ENCODE results near the gene ALX3. TPM values are rescaled to one million over a fixed set of nuclear protein-coding genes. Genes with fewer than 3 reads are reported as not detected.

Gene ALX3
- total RNA-seq, 1 donor from 2014 or later = not detected

DNA sequence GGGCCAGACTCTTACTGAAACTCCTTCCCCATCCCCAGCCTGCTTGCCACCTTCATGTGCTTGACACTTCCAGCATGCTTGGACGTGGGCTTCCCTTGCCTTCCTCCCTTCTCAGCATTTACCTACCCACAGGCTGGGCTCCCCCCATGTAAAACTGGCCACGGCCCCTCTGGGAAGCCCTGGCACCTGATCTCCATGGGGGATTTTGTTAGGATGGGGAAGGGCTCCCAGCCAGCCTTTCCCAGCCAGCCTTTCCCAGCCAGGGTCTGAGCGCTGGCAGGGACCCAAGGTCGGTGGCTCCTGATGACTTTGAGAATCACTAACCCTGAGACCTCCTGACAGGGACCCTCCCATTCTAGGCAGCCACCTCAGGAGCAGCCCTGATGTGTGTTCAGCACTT is 6.7 kb downstream of the ALX3 start:
- H3K9ac ChIP-seq (ENCODE audit: low read length) = no peak overlapping the region
- peaks cover 17% of the 10 kb centered on the region for H3K36me3 Mint-ChIP-seq (ENCODE audit: low read depth, unreplicated experiment)
- no peak overlapping the region for H3K4me2 ChIP-seq (ENCODE audit: low read length)
- no peaks in the 10 kb centered on the region for H3K36me3 ChIP-seq (ENCODE audit: insufficient read depth, low read length)
- H3K27ac Mint-ChIP-seq (ENCODE audit: unreplicated experiment) = no peak overlapping the region
- peaks cover 35% of the 10 kb centered on the region for H4K20me1 ChIP-seq (ENCODE audit: insufficient read depth, low read length)
- peaks cover 8% of the 10 kb centered on the region for H3K9me3 Mint-ChIP-seq (ENCODE audit: unreplicated experiment)
- H3K4me1 Mint-ChIP-seq (ENCODE audit: low read depth, unreplicated experiment) = peaks cover 23% of the 10 kb centered on the region
- FAIRE-seq (no peak), DNase-seq (ENCODE audit: low read depth) (no peak)
- H3K4me1 ChIP-seq (ENCODE audit: insufficient read depth, low read length) = peaks cover 5% of the 10 kb centered on the region
- H2AFZ ChIP-seq (ENCODE audit: low read depth, low read length) = no peak overlapping the region
- no peaks in the 10 kb centered on the region for H3K9me3 ChIP-seq (ENCODE audit: insufficient read depth, low read depth, low read length)
- no peak overlapping the region for H3K4me3 Mint-ChIP-seq (ENCODE audit: unreplicated experiment)
- H3K4me3 ChIP-seq (ENCODE audit: insufficient read depth, low read depth, low read length) = no peak overlapping the region
- no peak overlapping the region for H3K27ac ChIP-seq (ENCODE audit: low read depth, low read length)
- no peak for TF ChIP-seq EZH2 (IDR thresholded peaks at IDR 0.05; ENCODE audit: insufficient read depth, low read length)
- TF ChIP-seq, protein P1, sequence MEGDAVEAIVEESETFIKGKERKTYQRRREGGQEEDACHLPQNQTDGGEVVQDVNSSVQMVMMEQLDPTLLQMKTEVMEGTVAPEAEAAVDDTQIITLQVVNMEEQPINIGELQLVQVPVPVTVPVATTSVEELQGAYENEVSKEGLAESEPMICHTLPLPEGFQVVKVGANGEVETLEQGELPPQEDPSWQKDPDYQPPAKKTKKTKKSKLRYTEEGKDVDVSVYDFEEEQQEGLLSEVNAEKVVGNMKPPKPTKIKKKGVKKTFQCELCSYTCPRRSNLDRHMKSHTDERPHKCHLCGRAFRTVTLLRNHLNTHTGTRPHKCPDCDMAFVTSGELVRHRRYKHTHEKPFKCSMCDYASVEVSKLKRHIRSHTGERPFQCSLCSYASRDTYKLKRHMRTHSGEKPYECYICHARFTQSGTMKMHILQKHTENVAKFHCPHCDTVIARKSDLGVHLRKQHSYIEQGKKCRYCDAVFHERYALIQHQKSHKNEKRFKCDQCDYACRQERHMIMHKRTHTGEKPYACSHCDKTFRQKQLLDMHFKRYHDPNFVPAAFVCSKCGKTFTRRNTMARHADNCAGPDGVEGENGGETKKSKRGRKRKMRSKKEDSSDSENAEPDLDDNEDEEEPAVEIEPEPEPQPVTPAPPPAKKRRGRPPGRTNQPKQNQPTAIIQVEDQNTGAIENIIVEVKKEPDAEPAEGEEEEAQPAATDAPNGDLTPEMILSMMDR (IDR thresholded peaks at IDR 0.05; ENCODE audit: insufficient read depth, low read depth, low read length) = no peak
- H3K79me2 ChIP-seq (ENCODE audit: insufficient read depth, low read length) = no peaks in the 10 kb centered on the region
- H3K27me3 Mint-ChIP-seq (ENCODE audit: low read depth, unreplicated experiment) = peaks cover 48% of the 10 kb centered on the region
- peaks cover 26% of the 10 kb centered on the region for H3K27me3 ChIP-seq (ENCODE audit: insufficient read depth, low read length)

DNA sequence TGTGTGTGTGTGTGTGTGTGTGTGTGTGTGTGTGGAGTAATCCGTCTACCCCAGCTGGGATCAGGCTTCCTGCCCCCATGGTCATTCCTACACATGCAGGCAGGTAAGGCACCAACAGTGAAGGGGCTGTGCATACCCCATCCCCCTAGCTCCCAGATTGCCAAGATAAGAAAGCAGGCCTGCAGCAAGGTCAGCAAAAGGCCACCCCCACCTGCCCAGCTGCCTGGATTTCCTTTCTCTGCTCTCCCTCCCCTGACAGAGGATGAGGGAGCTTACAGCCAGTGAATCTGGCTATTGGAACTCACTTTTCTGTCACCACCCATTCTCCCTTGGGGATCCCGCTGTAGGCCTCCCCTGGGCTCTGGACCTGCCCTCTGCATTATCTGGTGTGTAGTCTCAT is 7.9 kb downstream of the ALX3 start:
- TF ChIP-seq EZH2 (IDR thresholded peaks at IDR 0.05; ENCODE audit: insufficient read depth, low read length) = no peak
- TF ChIP-seq, protein P1 (IDR thresholded peaks at IDR 0.05; ENCODE audit: insufficient read depth, low read depth, low read length) = no peak
- no peak for DNase-seq (ENCODE audit: low read depth)
- H3K4me1 ChIP-seq (ENCODE audit: insufficient read depth, low read length) = peaks cover 5% of the 10 kb centered on the region
- peaks cover 39% of the 10 kb centered on the region for H3K27me3 Mint-ChIP-seq (ENCODE audit: low read depth, unreplicated experiment)
- no peak overlapping the region for H3K27ac Mint-ChIP-seq (ENCODE audit: unreplicated experiment)
- no peaks in the 10 kb centered on the region for H3K9me3 ChIP-seq (ENCODE audit: insufficient read depth, low read depth, low read length)
- H3K9me3 Mint-ChIP-seq (ENCODE audit: unreplicated experiment) = peaks cover 6% of the 10 kb centered on the region
- peaks cover 14% of the 10 kb centered on the region for H3K27me3 ChIP-seq (ENCODE audit: insufficient read depth, low read length)
- no peaks in the 10 kb centered on the region for H3K79me2 ChIP-seq (ENCODE audit: insufficient read depth, low read length)
- H3K36me3 ChIP-seq (ENCODE audit: insufficient read depth, low read length) = peaks cover 3% of the 10 kb centered on the region
- no peak overlapping the region for H2AFZ ChIP-seq (ENCODE audit: low read depth, low read length)
- FAIRE-seq = no peak
- H3K27ac ChIP-seq (ENCODE audit: low read depth, low read length) = no peak overlapping the region
- peaks cover 32% of the 10 kb centered on the region for H3K4me1 Mint-ChIP-seq (ENCODE audit: low read depth, unreplicated experiment)
- peaks cover 33% of the 10 kb centered on the region for H4K20me1 ChIP-seq (ENCODE audit: insufficient read depth, low read length)
- H3K36me3 Mint-ChIP-seq (ENCODE audit: low read depth, unreplicated experiment) = peaks cover 22% of the 10 kb centered on the region
- H3K4me3 ChIP-seq (ENCODE audit: insufficient read depth, low read depth, low read length) = no peak overlapping the region
- H3K4me2 ChIP-seq (ENCODE audit: low read length) = no peak overlapping the region
- no peak overlapping the region for H3K9ac ChIP-seq (ENCODE audit: low read length)
- H3K4me3 Mint-ChIP-seq (ENCODE audit: unreplicated experiment) = no peak overlapping the region

DNA sequence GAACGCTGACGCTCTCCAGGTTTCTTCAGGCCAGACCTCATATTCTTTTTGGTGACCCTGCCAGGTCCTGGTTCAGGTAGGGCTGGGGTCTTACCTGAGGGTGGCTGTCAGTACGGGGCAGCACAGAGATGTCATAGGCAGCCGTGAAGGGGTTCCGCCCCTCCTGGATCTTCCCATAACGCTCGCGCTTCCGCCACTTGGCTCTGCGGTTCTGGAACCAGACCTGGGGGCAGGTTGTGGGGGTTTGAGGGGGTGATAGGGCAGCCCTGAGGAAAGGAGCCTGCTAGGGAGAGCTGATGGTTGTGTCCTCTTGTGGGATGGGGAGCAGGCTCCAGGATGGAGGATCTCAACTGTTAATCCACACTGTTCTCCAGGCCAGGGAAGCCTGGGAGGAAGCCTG is 9.1 kb downstream of the ALX3 start:
- no peak for DNase-seq (ENCODE audit: low read depth)
- no peaks in the 10 kb centered on the region for H3K79me2 ChIP-seq (ENCODE audit: insufficient read depth, low read length)
- no peaks in the 10 kb centered on the region for H3K9me3 ChIP-seq (ENCODE audit: insufficient read depth, low read depth, low read length)
- no peak overlapping the region for H3K4me3 Mint-ChIP-seq (ENCODE audit: unreplicated experiment)
- TF ChIP-seq, protein P1 (IDR thresholded peaks at IDR 0.05; ENCODE audit: insufficient read depth, low read depth, low read length) = no peak
- TF ChIP-seq EZH2 (IDR thresholded peaks at IDR 0.05; ENCODE audit: insufficient read depth, low read length) = no peak
- no peak overlapping the region for H3K4me3 ChIP-seq (ENCODE audit: insufficient read depth, low read depth, low read length)
- peaks cover 42% of the 10 kb centered on the region for H3K4me1 Mint-ChIP-seq (ENCODE audit: low read depth, unreplicated experiment)
- H2AFZ ChIP-seq (ENCODE audit: low read depth, low read length) = no peak overlapping the region
- H3K27me3 Mint-ChIP-seq (ENCODE audit: low read depth, unreplicated experiment) = peaks cover 27% of the 10 kb centered on the region
- peaks cover 3% of the 10 kb centered on the region for H3K27me3 ChIP-seq (ENCODE audit: insufficient read depth, low read length)
- H3K4me2 ChIP-seq (ENCODE audit: low read length) = no peak overlapping the region
- H4K20me1 ChIP-seq (ENCODE audit: insufficient read depth, low read length) = peaks cover 43% of the 10 kb centered on the region
- H3K36me3 ChIP-seq (ENCODE audit: insufficient read depth, low read length) = peaks cover 8% of the 10 kb centered on the region
- H3K9ac ChIP-seq (ENCODE audit: low read length) = no peak overlapping the region
- no peak for FAIRE-seq
- H3K4me1 ChIP-seq (ENCODE audit: insufficient read depth, low read length) = peaks cover 13% of the 10 kb centered on the region
- H3K9me3 Mint-ChIP-seq (ENCODE audit: unreplicated experiment) = peaks cover 6% of the 10 kb centered on the region
- peaks cover 23% of the 10 kb centered on the region for H3K36me3 Mint-ChIP-seq (ENCODE audit: low read depth, unreplicated experiment)
- H3K27ac Mint-ChIP-seq (ENCODE audit: unreplicated experiment) = no peak overlapping the region
- no peak overlapping the region for H3K27ac ChIP-seq (ENCODE audit: low read depth, low read length)

Measured in astrocyte (in vitro differentiated cells and primary cell).